ENCODE data around the gene SPAG8. TPM values are rescaled to one million over a fixed set of nuclear protein-coding genes. Genes with fewer than 3 reads are reported as not detected.

SPAG8 gene
- total RNA-seq, 2 donors from 2014 or later, result 0.43 to 0.58 TPM

DNA sequence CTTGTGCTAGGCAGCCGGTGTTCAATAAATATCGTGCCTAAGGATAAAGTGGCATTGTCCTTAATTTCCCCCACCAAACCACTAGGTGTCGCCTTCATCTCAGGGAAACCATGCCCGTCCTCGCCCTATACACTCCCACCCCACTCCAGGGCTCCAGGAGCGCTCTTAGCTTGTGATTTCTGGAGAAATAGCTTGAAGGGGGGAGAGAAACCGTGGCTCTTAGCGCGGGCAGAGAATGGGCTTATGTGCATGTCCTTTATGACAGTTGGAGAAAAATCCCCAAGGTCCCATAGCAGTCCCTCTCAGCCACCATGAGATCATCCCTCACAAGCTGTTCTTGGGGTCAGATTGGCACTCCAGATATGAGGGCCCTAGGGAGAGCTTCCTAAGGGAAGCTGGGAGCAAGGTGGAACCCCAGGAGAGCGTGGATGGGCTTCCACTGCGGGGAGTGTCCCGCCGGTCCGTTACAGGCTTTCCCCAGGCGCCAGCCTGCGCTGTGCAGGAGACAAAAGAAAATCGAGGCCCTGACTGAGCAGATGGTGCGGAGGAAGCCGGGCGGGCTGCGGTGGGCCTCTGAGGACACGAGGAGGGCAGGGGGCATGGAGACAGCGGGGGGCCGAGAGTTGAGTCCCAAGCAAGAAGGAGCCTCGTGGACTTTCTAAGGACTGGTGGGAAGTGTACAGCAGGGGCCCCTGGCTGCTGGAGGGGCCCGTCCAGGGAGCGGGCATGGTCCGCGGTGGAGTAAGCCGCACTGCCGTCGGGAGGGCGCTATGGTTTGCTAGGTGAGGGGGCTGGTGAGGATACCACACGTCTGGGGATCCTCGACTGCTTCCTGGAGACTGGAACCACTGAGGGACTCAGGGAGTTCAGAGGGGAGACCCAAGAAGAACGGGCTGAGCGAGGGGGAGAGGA, 21.4 kb downstream of the SPAG8 start:
- Mint-ChIP-seq H3K4me1 (peaks cover 14% of the 10 kb centered on the region), H3K27me3 (no peaks in the 10 kb centered on the region), H3K9me3 (no peaks in the 10 kb centered on the region), H3K4me3 (no peak overlapping the region), H3K27ac (peak overlapping the region; percentile 25), H3K36me3 (ENCODE audit: low read depth) (peaks cover 39% of the 10 kb centered on the region)
- ATAC-seq (replicated peaks), result peak; percentile 88

GRCh38 chr9:35790025-35790384, 22.1 kb downstream of the SPAG8 start:
- no peaks in the 10 kb centered on the region for H3K27me3 Mint-ChIP-seq
- H3K9me3 Mint-ChIP-seq, result no peaks in the 10 kb centered on the region
- peak; percentile 17 for ATAC-seq (replicated peaks)
- peaks cover 42% of the 10 kb centered on the region for H3K36me3 Mint-ChIP-seq (ENCODE audit: low read depth)
- peaks cover 16% of the 10 kb centered on the region for H3K4me1 Mint-ChIP-seq
- no peak overlapping the region for H3K27ac Mint-ChIP-seq
- H3K4me3 Mint-ChIP-seq, result no peak overlapping the region

- ATAC-seq (replicated peaks), result no peak
- Mint-ChIP-seq H3K4me3 (no peak overlapping the region), H3K9me3 (no peaks in the 10 kb centered on the region), H3K36me3 (ENCODE audit: low read depth) (peaks cover 42% of the 10 kb centered on the region), H3K27ac (no peak overlapping the region), H3K27me3 (no peaks in the 10 kb centered on the region), H3K4me1 (peaks cover 15% of the 10 kb centered on the region)
These were observed 22.5 kb downstream of the SPAG8 start for GRCh38 chr9:35789541-35789940.

GRCh38 chr9:35783418-35783817, 28.6 kb downstream of the SPAG8 start:
- no peak overlapping the region for H3K4me3 Mint-ChIP-seq

GRCh38 chr9:35781066-35781465, 31.0 kb downstream of the SPAG8 start:
- peaks cover 42% of the 10 kb centered on the region for H3K36me3 Mint-ChIP-seq (ENCODE audit: low read depth)
- no peak overlapping the region for H3K4me3 Mint-ChIP-seq
- no peaks in the 10 kb centered on the region for H3K9me3 Mint-ChIP-seq
- no peak for ATAC-seq (replicated peaks)
- peaks cover 6% of the 10 kb centered on the region for H3K4me1 Mint-ChIP-seq
- H3K27me3 Mint-ChIP-seq, result no peaks in the 10 kb centered on the region
- peak overlapping the region; percentile 6 for H3K27ac Mint-ChIP-seq

More at GRCh38 chr9:35783418-35783817, 28.6 kb downstream of the SPAG8 start:
- Mint-ChIP-seq H3K27ac (no peak overlapping the region), H3K9me3 (no peaks in the 10 kb centered on the region), H3K4me1 (peaks cover 6% of the 10 kb centered on the region), H3K36me3 (ENCODE audit: low read depth) (peaks cover 55% of the 10 kb centered on the region), H3K27me3 (no peaks in the 10 kb centered on the region)
- ATAC-seq (replicated peaks), result no peak

DNA sequence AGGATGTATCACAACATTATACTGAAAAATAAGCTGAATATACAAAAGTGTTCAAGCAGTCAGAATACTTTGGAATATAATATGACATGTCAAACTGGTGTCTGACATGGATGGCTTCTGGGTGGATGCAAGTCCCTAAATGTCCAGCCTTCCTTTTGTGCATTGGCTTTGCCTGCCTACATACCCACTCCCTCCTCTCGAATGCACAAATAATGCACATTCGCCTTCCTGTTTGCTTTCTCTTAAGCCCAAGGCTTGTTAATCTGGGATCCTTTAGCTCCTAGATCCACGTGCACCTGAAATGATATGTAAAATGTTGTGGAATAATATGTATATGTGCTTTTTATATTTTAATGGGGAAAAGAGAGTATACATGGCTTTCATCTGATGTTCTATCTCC, 33.6 kb downstream of the SPAG8 start:
- H3K4me1 Mint-ChIP-seq, result no peaks in the 10 kb centered on the region
- H3K27me3 Mint-ChIP-seq, result no peaks in the 10 kb centered on the region
- H3K9me3 Mint-ChIP-seq, result no peaks in the 10 kb centered on the region
- no peak for ATAC-seq (replicated peaks)
- H3K27ac Mint-ChIP-seq, result no peak overlapping the region
- no peak overlapping the region for H3K4me3 Mint-ChIP-seq
- H3K36me3 Mint-ChIP-seq (ENCODE audit: low read depth), result peaks cover 32% of the 10 kb centered on the region

DNA sequence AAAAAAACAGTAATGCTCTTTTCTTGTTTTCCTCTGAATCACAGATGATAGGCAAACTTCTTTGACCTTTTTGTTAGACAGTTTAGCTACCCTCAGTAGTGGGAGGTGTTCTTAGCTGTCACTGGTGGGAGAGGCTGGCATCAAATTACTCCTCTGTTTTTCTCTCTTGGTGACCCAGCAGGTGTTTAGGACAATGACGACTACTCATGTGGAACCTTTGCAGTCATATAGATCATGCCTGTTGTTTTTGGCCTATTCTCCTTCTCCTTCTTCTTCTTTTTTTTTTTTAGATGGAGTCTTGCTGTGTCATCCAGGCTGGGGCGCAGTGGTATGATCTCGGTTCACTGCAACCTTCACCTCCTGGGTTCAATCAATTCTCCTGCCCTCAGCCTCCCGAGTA, 36.0 kb downstream of the SPAG8 start:
- no peak overlapping the region for H3K4me3 Mint-ChIP-seq
- peak; percentile 72 for ATAC-seq (replicated peaks)
- no peaks in the 10 kb centered on the region for H3K27me3 Mint-ChIP-seq

GRCh38 chr9:35774907-35775635, 37.0 kb downstream of the SPAG8 start:
- no peak for ATAC-seq (replicated peaks)
- peak overlapping the region; percentile 68 for H3K27ac Mint-ChIP-seq

More for the DNA sequence above, 36.0 kb downstream of the SPAG8 start:
- Mint-ChIP-seq H3K9me3 (no peaks in the 10 kb centered on the region), H3K4me1 (no peaks in the 10 kb centered on the region), H3K36me3 (ENCODE audit: low read depth) (peaks cover 27% of the 10 kb centered on the region), H3K27ac (peak overlapping the region; percentile 28)

DNA sequence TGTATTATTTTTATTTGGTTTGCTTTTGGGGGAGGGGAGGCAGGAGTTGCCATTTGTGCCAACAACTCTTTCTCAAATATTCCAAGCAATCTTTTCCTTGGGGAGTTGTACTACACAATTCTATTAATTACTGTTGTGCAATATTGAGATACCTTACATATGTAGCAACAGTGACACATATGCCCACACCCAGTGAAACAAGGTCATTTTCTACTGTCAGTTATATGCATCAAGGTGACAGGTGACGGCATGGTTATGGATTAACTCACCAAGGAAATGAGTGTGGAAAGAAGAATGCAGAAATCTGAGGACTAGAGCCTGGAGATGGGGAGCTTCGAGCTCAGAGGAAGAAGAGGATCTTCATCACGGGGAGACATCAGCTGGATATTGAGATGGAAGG, 40.1 kb downstream of the SPAG8 start:
- Mint-ChIP-seq H3K36me3 (ENCODE audit: low read depth) (peaks cover 7% of the 10 kb centered on the region), H3K27ac (no peak overlapping the region), H3K4me1 (no peaks in the 10 kb centered on the region), H3K4me3 (no peak overlapping the region), H3K9me3 (no peaks in the 10 kb centered on the region), H3K27me3 (no peaks in the 10 kb centered on the region)
- ATAC-seq (replicated peaks), result no peak

More at GRCh38 chr9:35774907-35775635, 37.0 kb downstream of the SPAG8 start:
- H3K36me3 Mint-ChIP-seq (ENCODE audit: low read depth), result peaks cover 23% of the 10 kb centered on the region
- H3K4me1 Mint-ChIP-seq, result no peaks in the 10 kb centered on the region
- no peak overlapping the region for H3K4me3 Mint-ChIP-seq
- no peaks in the 10 kb centered on the region for H3K27me3 Mint-ChIP-seq
- no peaks in the 10 kb centered on the region for H3K9me3 Mint-ChIP-seq

DNA sequence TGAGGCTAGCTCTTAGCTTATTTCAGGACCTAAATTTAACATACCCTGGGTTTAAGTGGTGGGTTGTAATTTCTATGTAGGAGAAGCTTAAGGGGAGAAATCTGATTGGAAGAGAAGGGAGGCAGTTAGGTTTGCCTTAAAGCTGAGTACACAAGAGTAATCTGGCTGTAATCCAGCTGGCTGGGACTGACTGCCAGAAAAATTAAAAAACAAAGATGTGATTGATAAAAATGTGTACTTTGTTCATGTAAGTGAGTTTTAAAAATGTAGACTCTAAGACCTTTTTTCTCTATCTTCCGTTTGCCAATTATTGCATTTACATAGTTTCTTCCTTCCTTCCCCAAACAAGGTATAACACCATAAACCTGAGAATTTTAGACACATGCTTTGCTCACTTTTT, 40.5 kb downstream of the SPAG8 start:
- no peaks in the 10 kb centered on the region for H3K9me3 Mint-ChIP-seq
- H3K36me3 Mint-ChIP-seq (ENCODE audit: low read depth), result peaks cover 7% of the 10 kb centered on the region
- H3K4me3 Mint-ChIP-seq, result no peak overlapping the region
- H3K27ac Mint-ChIP-seq, result no peak overlapping the region
- H3K4me1 Mint-ChIP-seq, result no peaks in the 10 kb centered on the region
- no peaks in the 10 kb centered on the region for H3K27me3 Mint-ChIP-seq
- no peak for ATAC-seq (replicated peaks)

DNA sequence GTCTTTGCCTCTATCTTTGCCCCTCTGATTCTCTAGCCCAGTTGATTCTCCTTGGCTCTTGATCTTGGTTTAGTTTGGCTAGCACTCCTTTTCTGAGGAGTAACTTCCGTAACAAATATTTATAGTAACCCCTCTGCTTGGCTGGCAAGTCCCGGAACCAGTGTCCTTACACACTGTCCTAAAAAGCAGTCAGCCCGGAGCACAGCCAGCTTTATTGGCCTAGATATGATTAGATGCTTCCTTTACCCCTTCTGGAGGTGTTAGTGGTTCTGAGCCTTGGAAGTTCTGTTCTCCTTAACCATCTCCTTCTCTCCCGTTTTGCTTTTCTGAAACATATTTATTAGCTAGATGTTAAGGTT, 41.0 kb downstream of the SPAG8 start:
- no peak for ATAC-seq (replicated peaks)
- Mint-ChIP-seq H3K36me3 (ENCODE audit: low read depth) (peaks cover 7% of the 10 kb centered on the region), H3K4me3 (no peak overlapping the region), H3K27ac (no peak overlapping the region), H3K27me3 (no peaks in the 10 kb centered on the region), H3K9me3 (no peaks in the 10 kb centered on the region), H3K4me1 (no peaks in the 10 kb centered on the region)

- H3K27ac Mint-ChIP-seq, result no peak overlapping the region
- no peak for ATAC-seq (replicated peaks)
- H3K4me3 Mint-ChIP-seq, result no peak overlapping the region
- peaks cover 3% of the 10 kb centered on the region for H3K36me3 Mint-ChIP-seq (ENCODE audit: low read depth)
- H3K27me3 Mint-ChIP-seq, result no peaks in the 10 kb centered on the region
- H3K4me1 Mint-ChIP-seq, result no peaks in the 10 kb centered on the region
- H3K9me3 Mint-ChIP-seq, result no peaks in the 10 kb centered on the region
These were observed 42.3 kb downstream of the SPAG8 start for GRCh38 chr9:35769763-35770162.

DNA sequence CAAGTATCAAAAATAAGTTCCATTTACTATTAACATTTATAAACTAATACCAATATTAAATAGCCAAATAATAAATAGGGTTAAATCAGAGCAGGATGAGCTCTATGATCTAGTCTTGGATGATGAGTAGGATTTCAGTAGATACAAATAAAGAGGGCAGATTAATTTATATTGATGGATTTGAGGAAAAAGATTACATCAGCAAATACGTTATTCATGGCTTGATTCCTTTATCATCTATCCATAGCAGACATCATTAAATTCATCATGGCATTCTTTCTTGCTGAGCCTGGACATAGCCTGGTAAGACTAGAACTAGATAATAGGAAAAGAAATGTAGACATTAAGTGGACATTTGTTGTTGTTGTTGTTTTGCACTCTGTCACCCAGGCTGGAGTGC, 44.6 kb downstream of the SPAG8 start:
- Mint-ChIP-seq H3K27me3 (no peaks in the 10 kb centered on the region), H3K4me3 (no peak overlapping the region), H3K9me3 (no peaks in the 10 kb centered on the region), H3K4me1 (no peaks in the 10 kb centered on the region), H3K27ac (no peak overlapping the region), H3K36me3 (ENCODE audit: low read depth) (no peaks in the 10 kb centered on the region)
- no peak for ATAC-seq (replicated peaks)

DNA sequence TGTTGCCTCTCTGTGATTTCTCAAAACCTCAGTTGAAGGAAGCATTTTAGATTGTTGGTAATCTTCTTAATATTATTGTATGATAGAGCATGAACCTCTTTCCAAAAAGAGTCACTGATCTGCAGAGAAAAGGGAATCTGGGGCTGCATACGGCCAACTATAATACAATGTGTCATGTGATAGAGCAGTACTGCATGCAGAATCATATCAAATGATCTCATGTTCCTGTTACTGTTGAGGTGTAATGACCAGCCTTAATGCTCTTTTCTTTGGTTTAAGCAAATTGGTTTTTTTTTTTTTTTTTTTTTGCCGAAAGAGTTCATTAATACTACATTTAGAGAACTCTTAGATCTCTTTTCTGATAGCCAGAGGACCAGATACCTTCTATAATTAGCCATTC, 45.1 kb downstream of the SPAG8 start:
- no peak for ATAC-seq (replicated peaks)

DNA sequence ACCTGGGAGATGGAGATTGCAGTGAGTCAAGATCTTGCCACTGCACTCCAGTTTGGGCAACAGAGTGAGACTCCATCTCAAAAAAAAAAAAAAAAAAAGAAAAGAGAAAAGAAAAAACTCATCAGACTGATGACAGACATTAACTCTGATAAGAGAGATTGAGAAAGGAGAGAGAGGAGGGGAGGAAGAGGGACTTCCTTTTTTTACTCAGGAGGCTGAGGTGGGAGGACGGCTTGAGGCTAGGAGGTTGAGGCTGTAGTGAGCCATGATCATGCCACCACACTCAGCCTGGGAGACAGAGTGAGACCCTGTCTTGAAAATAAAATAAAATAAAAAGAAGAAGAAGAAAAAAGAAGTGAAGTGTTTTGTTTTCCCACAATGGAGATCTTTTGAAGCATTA, 48.3 kb downstream of the SPAG8 start:
- H3K4me1 Mint-ChIP-seq, result peaks cover 8% of the 10 kb centered on the region
- H3K9me3 Mint-ChIP-seq, result no peaks in the 10 kb centered on the region
- H3K27me3 Mint-ChIP-seq, result no peaks in the 10 kb centered on the region
- ATAC-seq (replicated peaks), result no peak
- H3K36me3 Mint-ChIP-seq (ENCODE audit: low read depth), result peaks cover 19% of the 10 kb centered on the region
- no peak overlapping the region for H3K4me3 Mint-ChIP-seq
- no peak overlapping the region for H3K27ac Mint-ChIP-seq

More for the DNA sequence above, 45.1 kb downstream of the SPAG8 start:
- Mint-ChIP-seq H3K27me3 (no peaks in the 10 kb centered on the region), H3K9me3 (no peaks in the 10 kb centered on the region), H3K4me1 (no peaks in the 10 kb centered on the region), H3K36me3 (ENCODE audit: low read depth) (no peaks in the 10 kb centered on the region), H3K27ac (no peak overlapping the region), H3K4me3 (no peak overlapping the region)

Measured in activated T-helper 17 cell treated with anti-CD3 and anti-CD28 coated beads, Interleukin-2, amount 50 U/mL, for 72 hours (primary cell).